B cell (primary cell): ENCODE results near the gene MBP.

Experiments
- EZH2 ChIP-seq: IDR thresholded peaks from 2 replicates; pipeline ENCODE4 v1.6.1; 2012; ENCODE audit warnings: borderline replicate concordance, low read depth, mild to moderate bottlenecking, moderate library complexity, low read length; ENCODE audit not compliant: insufficient read depth, poor library complexity, severe bottlenecking
- TF ChIP-seq, protein P1 (sequence below): fragments of 200-600 bp; IDR thresholded peaks from one replicate; pipeline ENCODE4 v1.8.0; 2022; ENCODE audit warnings: antibody characterized with exemption, mild to moderate bottlenecking

DNA sequence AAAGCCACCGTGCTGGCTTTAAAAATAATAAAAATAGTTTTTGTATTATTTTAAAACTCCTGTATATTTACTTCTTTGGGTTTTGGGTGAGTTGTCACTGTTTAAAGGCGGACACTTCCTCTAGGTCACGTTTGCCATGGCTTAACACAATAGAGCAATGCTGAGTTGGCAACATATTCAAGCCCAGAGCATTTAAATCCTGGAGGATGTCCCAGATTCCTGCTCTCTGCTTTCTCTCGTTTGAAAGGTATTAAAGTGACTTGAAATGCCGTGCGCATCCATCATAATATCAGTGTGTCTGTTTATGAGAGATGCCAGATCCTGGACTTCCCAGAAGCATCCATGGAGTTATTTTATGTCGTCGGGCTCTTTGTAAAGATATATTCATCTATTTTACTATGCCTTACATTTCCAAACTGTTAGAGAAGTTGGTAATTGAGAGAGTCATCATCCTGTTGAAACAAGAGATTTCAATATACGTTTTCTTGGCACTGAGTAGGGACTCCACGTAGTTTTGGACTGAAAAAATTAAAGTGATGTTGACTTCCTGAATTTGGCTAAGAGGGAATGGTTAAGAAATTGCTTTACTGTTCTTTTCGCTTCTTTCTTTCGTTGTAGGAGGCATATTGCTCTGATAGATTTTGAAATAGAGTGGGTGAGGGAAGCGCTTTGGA lies 159.6 kb downstream of the MBP start:
- TF ChIP-seq, protein P1, sequence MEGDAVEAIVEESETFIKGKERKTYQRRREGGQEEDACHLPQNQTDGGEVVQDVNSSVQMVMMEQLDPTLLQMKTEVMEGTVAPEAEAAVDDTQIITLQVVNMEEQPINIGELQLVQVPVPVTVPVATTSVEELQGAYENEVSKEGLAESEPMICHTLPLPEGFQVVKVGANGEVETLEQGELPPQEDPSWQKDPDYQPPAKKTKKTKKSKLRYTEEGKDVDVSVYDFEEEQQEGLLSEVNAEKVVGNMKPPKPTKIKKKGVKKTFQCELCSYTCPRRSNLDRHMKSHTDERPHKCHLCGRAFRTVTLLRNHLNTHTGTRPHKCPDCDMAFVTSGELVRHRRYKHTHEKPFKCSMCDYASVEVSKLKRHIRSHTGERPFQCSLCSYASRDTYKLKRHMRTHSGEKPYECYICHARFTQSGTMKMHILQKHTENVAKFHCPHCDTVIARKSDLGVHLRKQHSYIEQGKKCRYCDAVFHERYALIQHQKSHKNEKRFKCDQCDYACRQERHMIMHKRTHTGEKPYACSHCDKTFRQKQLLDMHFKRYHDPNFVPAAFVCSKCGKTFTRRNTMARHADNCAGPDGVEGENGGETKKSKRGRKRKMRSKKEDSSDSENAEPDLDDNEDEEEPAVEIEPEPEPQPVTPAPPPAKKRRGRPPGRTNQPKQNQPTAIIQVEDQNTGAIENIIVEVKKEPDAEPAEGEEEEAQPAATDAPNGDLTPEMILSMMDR = no peak
- no peak for TF ChIP-seq EZH2
